Activated T-cell treated with anti-CD3 and anti-CD28 coated beads, Interleukin-2, amount 50 U/mL, for 1 hour (primary cell): ENCODE data around the gene KRTAP10-6.
"Not testable (repeated sequence)": the region's sequence is repeated elsewhere in the genome, so short reads cannot be mapped to it uniquely, and the experiment has no call there.

Experiments
- DNase-seq: peaks from one replicate; pipeline ENCODE4 v3.0.0-alpha.2; 2020

Gene KRTAP10-6

GRCh38 chr21:44592446-44593311 is at the start of gene KRTAP10-6:
TSS of gene KRTAP10-6 (minus strand) at chr21:44592505. CDS start at chr21:44592484, 21 bp downstream.
- no peak for DNase-seq

GRCh38 chr21:44640761-44641160 is 48.5 kb upstream of the KRTAP10-6 start:
- no peak for DNase-seq

GRCh38 chr21:44639331-44639655 is 47.0 kb upstream of the KRTAP10-6 start:
- no peak for DNase-seq

- DNase-seq, result not testable (repeated sequence)
Observed at GRCh38 chr21:44638506-44639330, 46.4 kb upstream of the KRTAP10-6 start.

GRCh38 chr21:44637851-44638348 is 45.6 kb upstream of the KRTAP10-6 start:
- not testable (repeated sequence) for DNase-seq

GRCh38 chr21:44637018-44637850 is 44.9 kb upstream of the KRTAP10-6 start, which contains the start of gene KRTAP10-10:
TSS of gene KRTAP10-10 (plus strand) at chr21:44637356. CDS start at chr21:44637418, 62 bp downstream.
- no peak for DNase-seq

- DNase-seq, result no peak
Observed at GRCh38 chr21:44636209-44637017, 44.1 kb upstream of the KRTAP10-6 start.

GRCh38 chr21:44632067-44632466 is 39.8 kb upstream of the KRTAP10-6 start:
- no peak for DNase-seq

GRCh38 chr21:44630440-44630839 is 38.1 kb upstream of the KRTAP10-6 start:
- DNase-seq, result no peak

GRCh38 chr21:44628707-44629391 is 36.5 kb upstream of the KRTAP10-6 start:
- no peak for DNase-seq

GRCh38 chr21:44627831-44628233 is 35.5 kb upstream of the KRTAP10-6 start:
- not testable (repeated sequence) for DNase-seq

GRCh38 chr21:44627181-44627822 is 35.0 kb upstream of the KRTAP10-6 start:
- DNase-seq, result not testable (repeated sequence)

GRCh38 chr21:44626673-44627143 is 34.4 kb upstream of the KRTAP10-6 start, which contains the start of gene KRTAP10-9:
TSS of gene KRTAP10-9 (plus strand) at chr21:44627093. CDS start at chr21:44627172, 79 bp downstream.
- DNase-seq, result no peak

GRCh38 chr21:44626262-44626661 is 34.0 kb upstream of the KRTAP10-6 start:
- DNase-seq, result no peak

GRCh38 chr21:44625756-44626155 is 33.5 kb upstream of the KRTAP10-6 start:
- DNase-seq, result no peak

GRCh38 chr21:44623575-44623974 is 31.3 kb upstream of the KRTAP10-6 start:
- DNase-seq, result no peak

- DNase-seq, result no peak
Observed at GRCh38 chr21:44619886-44620285, 27.6 kb upstream of the KRTAP10-6 start.

GRCh38 chr21:44618909-44619308 is 26.6 kb upstream of the KRTAP10-6 start:
- peak; percentile 48 for DNase-seq

- no peak for DNase-seq
Observed at GRCh38 chr21:44618504-44618903, 26.2 kb upstream of the KRTAP10-6 start.

GRCh38 chr21:44617071-44617501 is 24.8 kb upstream of the KRTAP10-6 start:
- no peak for DNase-seq
